ENCODE results near the gene C1QBP.
A peak's percentile ranks its signal among the peaks of the same experiment; 100 is the strongest.
"Not testable (repeated sequence)": the region's sequence is repeated elsewhere in the genome, so short reads cannot be mapped to it uniquely, and the experiment has no call there.

C1QBP gene

GRCh38 chr17:5438716-5439445, at the start of gene C1QBP:
C1QBP (minus strand) TSS chr17:5439155; CDS start chr17:5439073, 82 bp downstream.
- DNase-seq = peak; percentile 95 to 97

- DNase-seq = no peak
These were observed 49.8 kb upstream of the C1QBP start for GRCh38 chr17:5488752-5489151.

- peak; percentile 96 to 97 for DNase-seq
These were observed 47.5 kb upstream of the C1QBP start, which contains the start of gene MIS12 for GRCh38 chr17:5486206-5487124. MIS12 (plus strand) TSS chr17:5486566; CDS start chr17:5488863, 2,297 bp downstream.

- DNase-seq = no peak
These were observed 46.6 kb upstream of the C1QBP start, which contains the start of gene DERL2 for GRCh38 chr17:5485270-5486205. DERL2 (minus strand) TSS chr17:5486178; CDS start chr17:5486161, 17 bp downstream.

GRCh38 chr17:5481451-5481850, 42.5 kb upstream of the C1QBP start:
- no peak for DNase-seq

GRCh38 chr17:5480962-5481361, 42.0 kb upstream of the C1QBP start:
- DNase-seq = no peak

GRCh38 chr17:5478992-5479391, 40.0 kb upstream of the C1QBP start:
- no peak for DNase-seq

- no peak for DNase-seq
These were observed 35.0 kb upstream of the C1QBP start for GRCh38 chr17:5473906-5474305.

- DNase-seq = no peak
These were observed 33.6 kb upstream of the C1QBP start for GRCh38 chr17:5472511-5472910.

- DNase-seq = peak; percentile 46 to 49
These were observed 29.1 kb upstream of the C1QBP start for GRCh38 chr17:5468075-5468473.

- no peak for DNase-seq
These were observed 28.5 kb upstream of the C1QBP start for GRCh38 chr17:5467416-5467815.

- DNase-seq = no peak
These were observed 27.3 kb upstream of the C1QBP start for GRCh38 chr17:5466295-5466694.

- DNase-seq = no peak
These were observed 26.0 kb upstream of the C1QBP start for GRCh38 chr17:5464717-5465507.

GRCh38 chr17:5446786-5447185, 7.8 kb upstream of the C1QBP start:
- no peak for DNase-seq

- no peak for DNase-seq
These were observed 5.3 kb upstream of the C1QBP start for GRCh38 chr17:5444209-5444608.

- DNase-seq = no peak
These were observed 4.8 kb upstream of the C1QBP start for GRCh38 chr17:5443728-5444127.

GRCh38 chr17:5439446-5439764, 450 bp upstream of the C1QBP start:
- DNase-seq = no peak

GRCh38 chr17:5437721-5438317, 1.1 kb downstream of the C1QBP start:
- DNase-seq = no peak

GRCh38 chr17:5435781-5436315, 3.1 kb downstream of the C1QBP start:
- DNase-seq = not testable (repeated sequence)

GRCh38 chr17:5434984-5435383, 4.0 kb downstream of the C1QBP start:
- no peak for DNase-seq

GRCh38 chr17:5431949-5432556, 6.9 kb downstream of the C1QBP start:
- DNase-seq = no peak
